HG03196 (cell line): Measurements from ENCODE around the gene YPEL1.
"Not testable (repeated sequence)": the region's sequence is repeated elsewhere in the genome, so short reads cannot be mapped to it uniquely, and the experiment has no call there.

Experiments used
- ATAC-seq: cut with Tn5 transposase; IDR thresholded peaks from one replicate; pipeline ENCODE4 v1.9.1; 2021; ENCODE audit not compliant: unreplicated experiment

Gene YPEL1

DNA sequence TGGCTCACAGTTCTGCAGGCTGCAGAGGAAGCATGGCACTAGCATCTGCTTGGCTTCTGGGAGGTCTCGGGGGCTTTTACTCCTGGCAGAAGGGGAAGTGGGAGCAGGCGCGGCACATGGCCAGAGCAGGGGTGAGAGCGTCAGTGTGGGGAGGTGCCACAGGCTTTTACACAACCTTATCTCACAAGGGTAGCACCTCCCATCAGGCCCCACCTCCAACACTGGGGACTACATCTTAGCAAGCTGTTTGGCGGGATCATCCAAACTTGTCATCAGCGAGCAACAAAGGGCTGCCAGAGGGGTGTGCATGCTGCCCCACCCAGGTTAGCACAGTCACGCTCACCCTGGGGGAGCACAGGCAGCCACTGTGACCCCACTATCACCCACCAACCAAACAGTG, 18.9 kb upstream of the YPEL1 start:
- no peak for ATAC-seq

DNA sequence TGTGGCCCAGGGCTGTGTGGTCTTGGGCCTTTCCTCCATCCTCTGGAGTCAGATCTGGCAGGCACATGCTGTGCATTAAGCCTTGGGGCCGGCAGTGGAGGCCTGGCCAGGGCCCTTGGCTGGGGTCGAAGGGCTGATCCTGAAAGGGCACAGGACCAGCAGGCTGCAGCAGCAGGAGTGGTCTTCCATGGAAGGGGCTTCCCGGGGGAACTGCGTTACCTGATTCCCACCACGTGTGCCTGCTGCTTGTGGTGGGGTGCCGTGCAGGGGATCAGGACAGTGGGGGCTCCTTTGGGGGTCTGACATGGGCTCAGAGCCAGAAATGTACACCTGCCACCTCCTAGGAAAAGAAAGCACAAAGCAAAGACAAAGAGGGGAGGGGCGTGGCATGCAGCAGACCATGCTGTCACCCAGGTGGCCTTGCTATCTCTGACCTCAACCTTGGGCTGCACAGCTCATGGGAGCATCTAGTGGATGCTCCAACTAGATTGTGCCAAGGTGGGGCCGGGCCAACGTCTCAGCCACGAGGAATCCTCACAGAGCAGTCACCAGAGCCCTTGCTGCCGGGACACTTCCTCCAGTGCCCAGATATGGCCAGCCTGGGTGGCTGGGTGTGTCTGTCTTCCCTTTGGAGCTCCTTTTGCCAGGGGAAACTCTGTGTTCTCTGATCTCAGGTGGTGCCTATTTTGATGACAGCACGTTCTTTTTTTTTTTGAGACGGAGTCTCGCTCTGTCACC, 17.9 kb upstream of the YPEL1 start:
- ATAC-seq: no peak

DNA sequence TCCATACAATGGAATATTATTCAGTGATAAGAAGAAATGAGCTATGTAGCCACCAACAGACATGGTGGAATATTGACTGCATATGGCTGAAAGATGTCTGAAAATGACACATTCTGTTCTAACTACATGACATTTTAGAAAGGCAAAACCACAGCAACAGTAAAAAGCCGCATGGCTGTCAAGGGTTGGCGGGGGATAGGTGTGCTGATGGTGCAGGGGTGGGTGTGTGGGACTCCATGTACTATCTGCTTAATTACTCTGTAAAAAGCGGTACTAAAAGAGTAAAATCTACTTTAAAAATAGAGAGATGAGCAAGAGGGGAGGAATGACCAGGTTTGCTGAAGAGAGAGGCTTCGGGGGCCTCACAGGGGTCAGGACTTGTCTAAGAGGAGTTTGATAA, 16.7 kb upstream of the YPEL1 start:
- ATAC-seq: no peak

DNA sequence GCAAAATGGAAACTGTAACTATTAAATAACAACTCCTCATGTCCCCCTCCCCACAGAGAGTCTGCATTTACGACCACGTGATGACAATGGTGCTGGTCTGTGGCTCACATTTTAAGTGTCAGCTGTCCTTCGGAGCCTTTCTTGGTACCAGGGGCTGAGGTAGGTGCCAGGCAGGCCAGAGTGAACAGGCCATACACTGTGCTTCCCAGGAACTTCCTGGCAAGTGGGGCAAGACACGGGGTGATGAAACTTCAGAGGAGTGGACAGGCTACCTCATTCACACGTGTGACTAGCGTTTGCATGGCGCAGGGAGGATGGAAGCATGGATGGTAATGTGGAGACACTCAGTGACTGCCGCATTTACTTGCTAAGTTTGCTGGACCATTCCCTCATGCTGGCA, 10.4 kb upstream of the YPEL1 start:
- ATAC-seq: no peak

DNA sequence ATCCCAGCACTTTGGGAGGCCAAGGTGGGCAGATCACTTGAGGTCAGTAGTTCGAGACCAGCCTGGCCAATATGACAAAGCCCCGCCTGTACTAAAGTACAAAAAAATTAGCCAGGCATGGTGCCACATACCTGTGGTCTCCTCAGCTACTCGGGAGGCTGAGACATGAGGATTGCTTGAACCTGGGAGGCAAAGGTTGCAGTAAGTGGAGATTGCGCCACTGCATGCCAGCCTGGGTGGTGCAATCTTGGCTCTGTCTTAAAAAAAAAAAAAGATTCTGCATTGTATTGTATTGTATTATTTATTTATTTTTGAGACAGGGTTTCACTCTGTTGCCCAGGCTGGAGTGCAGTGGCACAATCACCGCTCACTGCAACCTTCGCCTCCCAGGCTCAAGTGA, 9.3 kb upstream of the YPEL1 start:
- not testable (repeated sequence) for ATAC-seq

DNA sequence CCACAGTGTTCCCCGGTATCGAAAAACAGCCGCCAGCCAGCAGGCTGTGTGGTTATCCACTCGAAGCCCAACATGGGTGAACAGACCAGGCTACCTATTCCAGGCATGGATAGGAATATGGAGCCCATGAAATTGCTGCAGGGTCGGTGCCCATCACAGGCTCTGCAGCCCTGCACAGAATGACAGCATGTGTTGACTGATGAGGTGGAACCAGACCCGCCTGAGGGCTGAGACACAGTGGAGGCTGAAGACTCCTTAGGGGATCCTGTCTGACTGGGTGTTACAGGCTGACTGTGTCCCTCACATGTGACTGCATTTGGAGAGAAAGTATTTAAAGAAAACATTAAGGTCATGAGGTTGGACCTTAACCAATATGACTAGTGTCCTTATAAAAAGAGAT, 6.2 kb upstream of the YPEL1 start:
- ATAC-seq: no peak

DNA sequence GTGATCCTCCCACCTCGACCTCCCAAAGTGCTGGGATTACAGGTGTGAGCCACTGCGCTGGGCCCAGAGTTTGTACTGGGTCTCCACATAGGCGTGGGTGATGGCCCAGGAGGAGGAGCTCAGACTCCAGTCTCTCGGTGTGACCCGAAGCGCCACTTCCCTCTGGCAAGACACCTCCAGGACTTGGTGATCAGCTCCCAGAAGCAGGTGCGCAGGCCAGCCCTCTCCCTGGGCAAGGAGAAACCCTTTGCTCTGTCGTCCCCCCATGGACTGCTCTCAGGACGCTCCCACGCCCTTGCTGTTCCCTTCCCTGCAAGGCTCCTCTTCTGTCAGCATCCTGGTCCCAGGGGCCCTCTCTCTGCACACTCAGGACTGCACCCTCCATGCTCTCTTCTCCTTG, 5.5 kb upstream of the YPEL1 start:
- ATAC-seq: no peak

DNA sequence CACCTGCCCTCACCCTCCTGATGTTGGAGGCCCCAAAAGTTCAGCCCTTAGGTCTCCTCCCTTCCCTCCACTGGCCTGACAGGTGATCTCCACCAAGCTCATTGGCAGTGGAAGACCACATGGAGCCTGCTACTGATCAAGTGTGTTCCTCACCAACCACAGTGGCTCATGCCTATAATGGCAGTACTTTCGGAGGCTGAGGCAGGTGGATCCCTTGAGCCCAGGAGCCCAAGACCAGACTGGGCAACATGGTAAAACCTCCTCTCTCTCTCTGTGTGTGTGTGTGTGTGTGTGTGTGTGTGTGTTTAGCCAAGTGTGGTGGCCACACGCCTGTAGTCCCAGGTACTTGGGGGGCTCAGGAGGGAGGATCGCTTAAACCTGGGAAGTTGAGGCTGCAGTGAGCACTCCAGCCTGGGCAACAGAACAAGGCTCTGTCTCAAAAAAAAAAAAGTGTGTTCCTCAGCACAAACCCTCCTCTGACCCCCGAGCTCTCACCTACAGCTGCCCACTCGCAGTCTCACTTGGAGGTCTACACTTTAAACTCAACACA, 4.3 kb upstream of the YPEL1 start:
- no peak for ATAC-seq

DNA sequence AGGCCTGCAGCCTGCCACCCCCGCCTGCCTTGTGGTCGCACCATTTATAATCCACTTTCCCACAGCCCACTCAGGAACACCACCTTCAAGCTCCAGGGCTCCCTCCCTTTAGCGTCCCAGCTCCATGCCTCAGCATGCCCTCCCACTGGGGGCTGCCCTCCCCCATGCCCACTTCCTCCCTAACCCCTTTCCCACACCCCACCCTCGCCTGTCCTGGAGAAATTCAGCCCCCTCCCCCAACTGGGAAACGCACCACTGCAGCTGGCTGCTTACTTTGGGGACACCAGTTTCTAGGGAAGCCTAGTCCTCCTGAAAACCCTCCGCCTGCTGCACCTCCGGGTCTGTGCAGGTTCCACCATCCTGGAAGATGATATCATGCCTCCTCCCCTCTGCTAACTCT, 3.4 kb upstream of the YPEL1 start:
- no peak for ATAC-seq

DNA sequence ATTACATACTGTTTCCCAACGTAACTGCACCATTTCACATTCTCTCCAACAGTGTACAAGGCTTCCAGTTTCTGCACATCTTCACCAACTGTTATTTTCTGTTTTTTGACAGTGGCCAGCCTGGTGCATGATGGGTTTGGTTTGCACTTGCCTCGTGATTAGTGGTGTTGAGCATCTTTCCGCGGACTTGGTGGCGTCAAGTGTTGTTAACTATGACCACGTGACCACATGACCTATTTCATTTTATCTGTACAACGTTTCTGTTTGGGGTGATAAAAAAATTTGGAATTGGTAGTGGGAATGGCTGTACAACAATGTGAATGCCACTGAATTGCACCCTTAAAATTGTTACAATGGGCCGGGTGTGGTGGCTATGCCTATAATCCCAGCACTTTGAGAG, 2.5 kb upstream of the YPEL1 start:
- no peak for ATAC-seq

DNA sequence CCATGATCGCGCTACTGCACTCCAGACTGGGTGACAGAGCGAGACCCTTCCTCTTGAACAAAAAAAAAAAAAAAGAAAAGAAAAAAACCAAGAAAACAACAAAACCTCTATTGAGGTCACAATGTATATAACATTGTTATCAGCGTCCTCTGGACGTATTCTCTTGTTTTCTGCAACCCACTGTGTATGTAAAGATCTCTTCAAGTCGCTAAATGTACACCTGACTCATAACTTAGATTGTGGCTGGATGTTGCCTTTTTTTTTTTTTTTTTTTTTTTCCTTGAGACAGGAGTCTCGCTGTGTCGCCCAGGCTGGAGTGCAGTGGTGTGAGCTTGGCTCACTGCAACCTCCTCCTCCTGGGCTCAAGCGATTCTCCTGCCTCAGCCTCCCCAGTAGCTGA, 1.4 kb upstream of the YPEL1 start:
- ATAC-seq: no peak

DNA sequence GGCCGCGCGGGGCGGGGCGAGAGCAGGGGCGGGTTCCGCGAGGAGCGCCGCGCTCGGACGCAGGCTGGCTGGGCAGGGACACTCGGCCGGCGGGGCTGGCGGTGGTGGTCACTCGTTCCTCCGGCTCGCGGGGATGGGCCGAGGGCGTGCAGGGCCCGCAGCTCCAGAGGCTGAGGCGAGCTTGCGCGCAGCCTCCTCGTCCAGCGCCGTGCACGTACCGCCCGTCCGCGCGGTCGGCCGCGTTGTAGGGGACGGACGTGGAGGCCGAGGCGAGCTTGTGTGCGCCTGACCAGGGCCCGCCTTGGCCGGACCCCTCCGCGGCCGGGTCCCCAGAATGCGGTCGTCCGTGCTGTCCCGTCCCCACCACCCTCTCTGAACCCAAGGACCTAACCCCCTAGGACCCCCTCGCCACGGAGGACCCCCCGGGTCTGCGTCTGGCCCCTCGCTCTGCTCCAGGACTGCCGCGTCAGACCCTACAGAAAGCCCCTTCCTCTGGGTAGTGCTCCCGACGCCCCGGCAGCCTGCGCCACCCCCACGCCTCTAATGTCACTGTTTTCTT, 569 bp upstream of the YPEL1 start:
- peak; percentile 13 for ATAC-seq

DNA sequence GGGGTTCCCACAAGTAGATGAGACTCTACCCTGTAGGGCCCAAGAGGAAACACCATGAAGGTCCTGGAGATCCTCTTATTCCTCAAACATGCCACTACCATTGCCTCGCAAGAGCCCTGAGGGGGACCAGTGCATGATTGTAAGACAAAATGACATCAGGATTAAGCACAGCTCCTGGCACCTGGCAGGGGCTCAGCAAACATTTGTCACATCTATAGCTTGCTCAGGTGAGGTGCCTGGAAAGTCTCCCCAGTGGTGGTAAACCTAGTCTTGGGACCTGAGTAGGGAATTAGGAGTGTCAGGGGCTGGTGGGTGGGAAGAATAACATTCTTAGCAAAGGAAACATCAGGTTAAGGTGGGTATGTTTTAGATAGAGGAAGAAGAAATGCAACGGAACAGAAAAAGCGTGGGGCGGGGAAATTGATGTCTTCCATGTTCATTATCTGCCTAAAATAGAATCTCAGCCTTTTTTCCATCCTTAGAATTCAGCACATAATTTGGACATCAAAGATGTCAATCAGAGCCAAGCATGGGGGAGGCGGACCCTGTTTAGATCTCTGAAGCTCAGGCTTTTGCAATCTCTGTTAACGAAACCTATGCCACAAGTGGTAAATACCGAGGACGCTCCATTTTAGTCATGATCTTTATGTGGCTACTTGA, 924 bp downstream of the YPEL1 start:
- no peak for ATAC-seq

DNA sequence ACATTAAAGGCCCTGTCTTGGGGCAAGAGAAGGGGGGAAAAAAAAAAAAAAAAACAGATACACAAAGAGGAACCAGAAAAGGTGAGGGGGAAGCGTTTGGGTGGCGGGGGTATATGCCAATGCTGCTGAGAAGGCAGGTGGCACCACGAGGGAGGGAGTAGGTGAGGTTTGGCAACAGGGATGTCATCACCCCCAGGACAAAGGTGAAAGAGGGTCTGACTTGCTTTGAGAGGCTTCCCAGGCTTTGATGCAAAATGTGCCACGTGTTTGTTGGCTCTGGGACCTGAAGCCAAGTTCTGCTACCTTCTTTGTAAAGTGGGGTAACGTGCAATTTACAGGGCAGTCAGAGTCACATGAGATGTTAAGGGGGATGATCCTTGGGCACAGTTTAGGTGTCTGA, 4.1 kb downstream of the YPEL1 start:
- no peak for ATAC-seq

DNA sequence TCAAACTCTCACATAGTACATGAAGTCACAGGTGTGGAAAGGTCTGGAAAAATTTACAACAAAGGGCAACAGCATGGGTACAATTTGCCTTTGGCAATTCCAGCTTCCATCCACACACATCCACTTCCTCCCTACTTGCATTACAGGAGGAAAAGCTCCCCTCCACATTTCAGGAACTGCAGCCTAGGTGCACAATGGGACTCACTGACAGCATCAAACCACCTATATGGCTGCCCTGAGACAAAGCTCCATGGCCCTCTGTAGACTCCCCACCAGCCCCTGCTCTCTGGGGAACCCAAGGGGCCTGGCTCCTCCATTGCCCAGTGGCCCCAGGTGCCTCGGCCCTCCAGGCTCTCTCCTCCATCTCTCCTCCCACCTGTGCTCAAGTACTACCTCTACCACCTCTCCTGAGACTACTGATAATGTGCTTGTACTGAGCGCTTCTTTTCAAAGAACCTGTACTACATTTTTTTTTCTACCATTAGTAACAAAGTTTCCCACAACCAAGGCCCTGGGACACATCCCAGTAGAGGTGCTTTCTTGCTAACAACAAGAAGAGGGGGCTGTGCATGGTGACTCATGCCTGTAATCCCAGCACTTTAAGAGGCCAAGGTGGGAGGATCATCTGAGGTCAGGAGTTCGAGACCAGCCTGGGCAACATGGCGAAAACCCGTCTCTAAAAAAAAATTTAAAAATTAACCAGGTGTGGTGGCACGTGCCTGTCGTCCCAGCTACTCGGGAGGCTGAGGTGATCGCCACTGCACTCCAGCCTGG, 4.9 kb downstream of the YPEL1 start:
- no peak for ATAC-seq

DNA sequence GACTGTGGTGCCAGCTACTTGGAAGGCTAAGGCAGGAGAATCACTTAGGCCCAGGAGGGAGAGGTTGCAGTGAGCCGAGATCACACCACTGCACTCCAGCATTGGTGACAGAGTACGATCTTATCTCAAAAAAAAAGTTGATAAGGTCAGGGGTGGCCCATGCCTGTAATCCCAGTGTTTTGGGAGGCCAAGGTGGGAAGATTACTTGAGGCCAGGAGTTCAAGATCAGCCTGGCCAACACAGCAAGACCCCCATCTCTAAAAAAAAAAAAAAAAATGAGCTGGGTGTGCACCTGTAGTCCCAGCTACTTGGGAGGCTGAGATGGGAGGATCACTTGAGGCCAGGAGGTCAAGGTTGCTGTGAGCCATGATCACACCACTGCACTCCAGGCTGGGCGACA, 6.4 kb downstream of the YPEL1 start:
- not testable (repeated sequence) for ATAC-seq

DNA sequence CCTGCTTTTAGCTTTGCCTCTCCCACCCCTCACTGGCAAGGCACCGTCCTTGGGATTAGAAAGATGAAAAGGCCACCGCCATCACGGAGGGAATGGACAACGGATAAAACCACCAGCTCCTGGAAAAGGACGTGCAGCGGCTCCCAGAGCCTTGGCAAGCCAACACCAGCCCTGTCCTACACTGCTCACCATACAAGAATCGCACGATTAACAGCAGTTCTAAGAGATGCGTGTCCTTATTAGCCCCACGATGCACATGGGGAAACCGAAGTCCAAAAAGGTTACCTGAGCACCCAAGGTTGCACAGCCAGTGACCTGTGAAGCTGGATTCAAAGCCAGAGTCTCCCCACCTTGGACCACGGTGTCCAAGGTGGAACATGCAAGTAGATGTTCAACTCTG, 7.3 kb downstream of the YPEL1 start:
- no peak for ATAC-seq

DNA sequence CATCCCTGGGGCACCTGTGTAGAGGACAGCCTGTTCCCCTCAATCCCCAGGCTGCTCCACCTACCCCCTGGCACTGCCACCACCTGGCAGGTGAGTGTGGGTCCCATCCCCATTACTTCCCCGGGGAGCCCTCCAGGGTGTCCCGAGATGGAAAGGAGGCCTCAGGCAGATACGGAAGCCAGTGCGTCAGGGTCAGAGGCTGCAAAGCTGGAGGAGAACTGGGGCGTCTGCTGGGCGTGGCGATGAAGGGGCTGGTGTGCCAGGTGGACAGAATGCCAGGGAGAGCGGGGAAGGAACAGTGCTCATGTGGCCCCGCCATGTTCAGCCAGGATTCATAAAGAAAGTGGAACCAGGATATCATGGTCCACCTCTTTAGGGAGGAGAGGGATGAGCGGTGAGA, 7.8 kb downstream of the YPEL1 start:
- no peak for ATAC-seq

DNA sequence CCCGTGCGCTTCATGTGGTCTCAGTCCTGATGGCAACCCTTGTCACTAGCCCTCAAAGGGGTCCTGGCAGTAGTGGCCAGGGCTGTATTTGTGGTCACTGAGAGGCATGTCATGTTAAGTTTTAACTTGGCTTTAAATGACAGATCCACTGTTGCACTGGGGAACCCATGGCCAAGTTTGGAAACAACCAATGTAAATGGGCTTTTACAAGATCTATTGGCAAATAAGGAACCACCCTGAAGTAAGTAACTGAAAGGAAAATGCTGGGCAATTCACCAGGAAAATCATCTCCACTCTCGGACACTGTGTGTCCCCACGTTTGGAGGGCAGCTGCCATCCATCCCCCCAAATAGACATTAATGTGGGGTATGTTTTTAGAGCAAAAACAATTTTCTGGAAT, 8.4 kb downstream of the YPEL1 start:
- no peak for ATAC-seq

DNA sequence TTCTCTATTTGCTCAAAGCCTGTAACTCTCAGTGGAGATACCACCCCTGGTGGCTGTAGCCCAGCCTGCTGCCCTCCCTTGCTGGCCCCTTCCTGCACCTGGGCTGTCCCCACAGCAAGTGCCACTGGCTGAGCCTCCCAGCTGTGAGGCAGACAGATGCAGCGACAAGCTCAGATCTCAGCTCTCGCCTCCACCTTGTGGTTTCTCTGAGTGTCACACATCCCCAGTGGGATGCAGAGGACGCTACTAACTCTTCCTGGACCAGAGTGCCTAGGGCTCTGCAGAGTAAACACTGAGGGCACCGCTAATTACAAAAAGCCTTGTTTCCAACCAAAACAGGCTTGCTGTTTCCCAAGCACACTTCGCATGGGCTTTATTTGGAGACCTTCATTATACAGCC, 8.9 kb downstream of the YPEL1 start:
- no peak for ATAC-seq

DNA sequence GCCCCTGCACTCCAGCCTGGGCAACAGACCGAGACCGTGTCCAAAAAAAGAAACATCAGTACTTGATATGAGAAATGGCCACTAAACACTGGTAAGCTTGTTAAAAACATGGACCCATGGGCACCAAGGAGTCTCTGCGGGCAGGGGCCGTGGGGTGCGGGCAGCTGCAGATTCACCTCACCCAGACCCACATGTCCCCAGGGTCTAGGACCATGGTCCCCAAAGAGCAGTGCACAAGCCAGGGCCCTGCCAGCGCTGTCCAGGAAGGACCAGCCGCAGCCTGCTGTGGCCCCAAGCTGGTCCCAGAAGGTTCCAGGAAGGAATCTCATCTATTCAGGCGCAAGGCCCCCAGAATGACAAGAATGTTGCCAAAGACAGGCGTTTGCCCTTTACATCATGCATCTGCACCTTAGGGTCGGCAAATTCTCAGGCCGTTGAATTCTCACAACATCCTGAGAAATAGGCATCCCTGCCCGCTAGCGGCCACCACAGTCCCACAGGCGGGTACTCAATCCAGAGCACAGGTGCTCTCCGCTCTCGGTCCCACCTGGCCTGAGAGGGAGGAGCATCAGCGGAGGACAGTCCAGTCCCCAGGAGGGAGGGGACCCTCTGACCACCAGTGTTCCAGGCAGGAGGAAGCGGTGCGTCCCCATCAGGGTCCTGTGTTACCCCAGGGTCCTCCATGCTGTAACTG, 9.5 kb downstream of the YPEL1 start:
- ATAC-seq: no peak
